IMR-90 (cell line): ENCODE measurements around the gene GUCY1B1. TPM values are rescaled to one million over a fixed set of nuclear protein-coding genes. Genes with fewer than 3 reads are reported as not detected.

Source experiments
- ATAC-seq: fragments of 200-7000 bp; cut with Tn5 transposase; 2 replicates; pipeline ENCODE4 v1.9.1; 2020; ENCODE audit warnings: low read depth, mild to moderate bottlenecking, moderate library complexity
- BruUV-seq: library from RNA; stranded (reverse); fragments of 400-500 nt; replicated peaks from 2 replicates; lab custom pipeline; 2021; lab: Mats Ljungman, UMichigan
- CTCF ChIA-PET: fragments of 300-600 bp; formaldehyde crosslinking; extraction: SDS; loops from one replicate; lab custom pipeline; 2021; ENCODE audit warnings: antibody characterized with exemption; lab: Yijun Ruan, JAX
- POLR2A ChIA-PET: fragments of 300-600 bp; sonication (Branson Sonifier 250); formaldehyde crosslinking; loops from one replicate; lab custom pipeline; 2022; ENCODE audit warnings: antibody characterized with exemption; ENCODE audit not compliant: unreplicated experiment; lab: Charles Lee
- DNase-seq: peaks from one replicate; pipeline ENCODE4 v3.0.0; 2013
- H2AFZ ChIP-seq: replicated peaks from 2 replicates; pipeline ENCODE3; 2013; ENCODE audit warnings: low read length, mild to moderate bottlenecking; ENCODE audit not compliant: poor library complexity
- H2AK5ac ChIP-seq: 2 replicates; pipeline ENCODE4 v1.6.1; 2013; ENCODE audit warnings: low read depth, low read length, inconsistent platforms
- H2AK9ac ChIP-seq: replicated peaks from 2 replicates; pipeline ENCODE3; 2013; ENCODE audit warnings: mild to moderate bottlenecking, low read depth, low read length, moderate library complexity; ENCODE audit not compliant: poor library complexity
- H2BK120ac ChIP-seq: 2 replicates; pipeline ENCODE4 v1.6.1; 2013; ENCODE audit warnings: low read depth, low read length, inconsistent platforms
- H2BK15ac ChIP-seq: 3 replicates; pipeline ENCODE4 v1.6.1; 2013; ENCODE audit warnings: low read depth, low read length, inconsistent platforms
- H2BK20ac ChIP-seq: 2 replicates; pipeline ENCODE4 v1.6.1; 2013; ENCODE audit warnings: low read depth, mild to moderate bottlenecking, inconsistent platforms, low read length, moderate library complexity
- H2BK5ac ChIP-seq: 2 replicates; pipeline ENCODE4 v1.6.1; 2013; ENCODE audit warnings: mild to moderate bottlenecking, low read depth, low read length, inconsistent platforms; ENCODE audit not compliant: poor library complexity, severe bottlenecking
- H3K14ac ChIP-seq: replicated peaks from 2 replicates; pipeline ENCODE4 v1.6.1; 2013; ENCODE audit warnings: low read depth, low read length, inconsistent platforms
- H3K18ac ChIP-seq: 2 replicates; pipeline ENCODE4 v1.6.1; 2013; ENCODE audit warnings: low read depth, low read length, control low read depth
- H3K23ac ChIP-seq: 2 replicates; pipeline ENCODE4 v1.6.1; 2013; ENCODE audit warnings: low read depth, low read length, inconsistent platforms
- H3K27ac ChIP-seq: 2 replicates; pipeline ENCODE4 v1.5.1; 2013; ENCODE audit warnings: mild to moderate bottlenecking, control low read depth, low read length; ENCODE audit not compliant: insufficient read depth
- H3K27me3 ChIP-seq: 2 replicates; pipeline ENCODE4 v1.6.1; 2013; ENCODE audit warnings: low read length; ENCODE audit not compliant: control insufficient read depth, insufficient read depth
- H3K36me3 ChIP-seq: 2 replicates; pipeline ENCODE4 v1.6.1; 2013; ENCODE audit warnings: low read length, mixed read lengths; ENCODE audit not compliant: control insufficient read depth, insufficient read depth
- H3K4ac ChIP-seq: 2 replicates; pipeline ENCODE4 v1.6.1; 2013; ENCODE audit warnings: low read depth, low read length, inconsistent platforms
- H3K4me1 ChIP-seq: 2 replicates; pipeline ENCODE4 v1.6.1; 2013; ENCODE audit warnings: low read length, mixed read lengths; ENCODE audit not compliant: control insufficient read depth, insufficient read depth
- H3K4me2 ChIP-seq: 2 replicates; pipeline ENCODE4 v1.6.1; 2013; ENCODE audit warnings: low read depth, mild to moderate bottlenecking, control low read depth, low read length, moderate library complexity
- H3K4me3 ChIP-seq: 2 replicates; pipeline ENCODE4 v1.5.1; 2013; ENCODE audit warnings: low read depth, mild to moderate bottlenecking, control low read depth, low read length, moderate library complexity; ENCODE audit not compliant: insufficient read depth
- H3K56ac ChIP-seq: 2 replicates; pipeline ENCODE4 v1.6.1; 2013; ENCODE audit warnings: low read length, inconsistent platforms; ENCODE audit not compliant: insufficient read depth; ENCODE audit errors: extremely low read depth
- H3K79me1 ChIP-seq, 2 experiments: 2 replicates each; pipeline ENCODE4 v1.6.1; 2013; ENCODE audit warnings: low read length in 2 of 2, inconsistent platforms in 1 of 2, low read depth in 1 of 2
- H3K9ac ChIP-seq: 2 replicates; pipeline ENCODE4 v1.6.1; 2013; ENCODE audit warnings: low read depth, low read length, control low read depth
- H3K9me1 ChIP-seq: 2 replicates; pipeline ENCODE4 v1.6.1; 2013; ENCODE audit warnings: low read length, inconsistent platforms; ENCODE audit not compliant: insufficient read depth
- H3K9me3 ChIP-seq: 2 replicates; pipeline ENCODE4 v1.6.1; 2013; ENCODE audit warnings: low read length; ENCODE audit not compliant: control insufficient read depth, insufficient read depth
- H4K20me1 ChIP-seq: 2 replicates; pipeline ENCODE4 v1.6.1; 2013; ENCODE audit warnings: low read length, inconsistent platforms; ENCODE audit not compliant: insufficient read depth
- H4K5ac ChIP-seq: 2 replicates; pipeline ENCODE4 v1.6.1; 2013; ENCODE audit warnings: mild to moderate bottlenecking, low read depth, low read length, control low read depth
- H4K8ac ChIP-seq, 2 experiments: 2 replicates each; pipeline ENCODE4 v1.6.1; 2013; ENCODE audit warnings: low read depth in 2 of 2, low read length in 2 of 2, control low read depth in 1 of 2, inconsistent platforms in 1 of 2
- H4K91ac ChIP-seq: 2 replicates; pipeline ENCODE4 v1.6.1; 2013; ENCODE audit warnings: low read depth, low read length, inconsistent platforms; ENCODE audit not compliant: insufficient read depth
- BHLHE40 ChIP-seq: fragments of 150-350 bp; IDR thresholded peaks from 2 replicates; pipeline ENCODE4 v1.6.1; 2016; ENCODE audit warnings: mild to moderate bottlenecking, low read depth, low read length
- CHD1 ChIP-seq: IDR thresholded peaks from 2 replicates; pipeline ENCODE4 v1.6.1; 2012; ENCODE audit warnings: low read depth, low read length, improper control_type of control experiment
- FOS ChIP-seq: fragments of 150-350 bp; IDR thresholded peaks from 2 replicates; pipeline ENCODE4 v1.6.1; 2016; ENCODE audit warnings: low read depth, low read length
- MAFK ChIP-seq: IDR thresholded peaks from 2 replicates; pipeline ENCODE4 v1.6.1; 2012; ENCODE audit warnings: low read depth, low read length, improper control_type of control experiment
- MAZ ChIP-seq: IDR thresholded peaks from 2 replicates; pipeline ENCODE4 v1.6.1; 2012; ENCODE audit warnings: low read depth, mild to moderate bottlenecking, low read length, improper control_type of control experiment, moderate library complexity, borderline replicate concordance
- MXI1 ChIP-seq: IDR thresholded peaks from 2 replicates; pipeline ENCODE4 v1.6.1; 2012; ENCODE audit warnings: low read depth, mild to moderate bottlenecking, low read length, moderate library complexity, borderline replicate concordance
- NFE2L2 ChIP-seq: fragments of 150-350 bp; IDR thresholded peaks from 2 replicates; pipeline ENCODE4 v1.6.1; 2016; ENCODE audit warnings: low read depth, mild to moderate bottlenecking, low read length
- POLR2A ChIP-seq: IDR thresholded peaks from 2 replicates; pipeline ENCODE4 v1.6.1; 2012; ENCODE audit warnings: mild to moderate bottlenecking, low read depth, low read length
- RAD21 ChIP-seq: IDR thresholded peaks from 2 replicates; pipeline ENCODE4 v1.6.1; 2012; ENCODE audit warnings: low read length, improper control_type of control experiment
- RCOR1 ChIP-seq: IDR thresholded peaks from 2 replicates; pipeline ENCODE4 v1.6.1; 2012; ENCODE audit warnings: mild to moderate bottlenecking, low read length, improper control_type of control experiment; ENCODE audit not compliant: insufficient replicate concordance
- RFX5 ChIP-seq: IDR thresholded peaks from 2 replicates; pipeline ENCODE4 v1.8.0; 2012; ENCODE audit warnings: low read depth, mild to moderate bottlenecking, low read length, moderate library complexity
- SMC3 ChIP-seq: fragments of 150-350 bp; IDR thresholded peaks from 2 replicates; pipeline ENCODE4 v1.6.1; 2016; ENCODE audit warnings: low read depth, mild to moderate bottlenecking, antibody characterized with exemption, low read length, moderate library complexity
- WGBS, 2 experiments: methylation state at CpG; one replicate each; pipeline versions ENCODE4 v1.1.5 to v1.1.7; 2013; ENCODE audit warnings: missing lambda C conversion rate in 2 of 2; ENCODE audit not compliant: insufficient read length in 1 of 2; ENCODE audit errors: extremely low coverage in 2 of 2; 5-methylcytosine and 5-hydroxymethylcytosine counted together
- dilution Hi-C: fragments of 300-500 bp; cut with HindIII; formaldehyde crosslinking; loops from one replicate; pipeline ENCODE4 v1.14.3; 2018; ENCODE audit warnings: low sequenced_read_pairs; ENCODE audit not compliant: unreplicated experiment
- in situ Hi-C: fragments of 300-500 bp; cut with MboI; formaldehyde crosslinking; loops from 3 replicates; pipeline ENCODE4 v1.14.3; 2019; ENCODE audit warnings: low sequenced_read_pairs, inconsistent platforms, mixed read lengths
- intact Hi-C: fragments of 100-400 bp; cut with micrococcal nuclease; formaldehyde crosslinking; loops from 2 replicates; pipeline ENCODE4 v1.10.0; 2022
- polyA plus RNA-seq, 3 experiments: library from polyadenylated mRNA; depleted of rRNA; stranded (reverse); fragments of >200 nt; gene quantifications; 2 replicates each; pipeline ENCODE4 v1.2.3, GENCODE V29; 2012; ENCODE audit warnings: low replicate concordance in 1 of 3
- total RNA-seq: library from RNA; depleted of rRNA; stranded (reverse); fragments of >200 nt; gene quantifications from 2 replicates; pipeline ENCODE4 v1.2.3, GENCODE V29; 2012
- TF ChIP-seq, protein P1 (sequence below): fragments of 150-350 bp; IDR thresholded peaks from 2 replicates; pipeline ENCODE4 v1.6.1; 2016; ENCODE audit warnings: low read depth, mild to moderate bottlenecking, low read length, moderate library complexity, borderline replicate concordance
- TF ChIP-seq, protein P2 (sequence below): fragments of 150-350 bp; IDR thresholded peaks from 2 replicates; pipeline ENCODE4 v1.6.1; 2017; ENCODE audit warnings: mild to moderate bottlenecking, antibody characterized with exemption, low read length, low read depth
- TF ChIP-seq, protein P3 (sequence below): conservative IDR thresholded peaks from 2 replicates; pipeline ENCODE4 v1.5.1; 2012; ENCODE audit warnings: mild to moderate bottlenecking, low read depth, low read length, improper control_type of control experiment

GUCY1B1 gene
- total and polyA plus RNA-seq, 2 of the 4 experiments (the other 2 are of a cell fraction): 2.9 to 3.8 TPM

DNA sequence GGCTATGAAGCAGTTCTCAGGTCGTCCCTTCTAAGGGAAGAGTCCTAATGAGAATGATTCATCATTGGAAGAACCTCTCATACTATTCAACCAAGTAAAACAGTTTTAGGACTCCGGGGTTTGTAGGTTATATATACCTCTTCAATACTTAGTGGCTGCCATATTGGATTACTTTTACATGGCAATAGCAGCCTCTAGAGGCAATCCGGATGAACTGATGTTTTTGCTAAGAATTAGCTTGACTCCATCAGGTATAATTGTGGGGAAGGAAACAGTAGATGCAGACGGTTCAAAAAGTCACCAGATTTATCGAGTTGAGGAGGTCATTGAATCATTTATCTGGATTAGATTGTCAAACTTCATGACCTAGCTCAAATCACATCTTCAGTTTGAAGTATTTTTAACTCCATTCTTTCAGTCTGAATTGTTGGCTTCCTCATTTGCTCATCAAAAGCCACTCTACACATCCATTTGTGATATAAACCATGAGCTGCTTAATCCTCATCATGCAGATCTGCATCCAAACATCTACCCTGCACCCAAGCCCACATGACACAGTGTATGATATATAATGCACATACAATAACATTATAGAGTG lies 28.4 kb downstream of the GUCY1B1 start:
- Histone ChIP-seq H3K14ac (no peak overlapping the region), H2BK15ac (no peak overlapping the region), H3K18ac (no peak overlapping the region), H4K8ac (no peak overlapping the region), H2AK9ac (no peak overlapping the region), H3K4me3 (no peak overlapping the region), H3K4ac (no peak overlapping the region), H2AFZ (no peak overlapping the region), H3K4me1 (peaks cover 2% of the 10 kb centered on the region; the same call in 1 of the 2 replicates), H3K9me3 (no peaks in the 10 kb centered on the region), H3K9ac (no peak overlapping the region), H3K9me1 (no peaks in the 10 kb centered on the region), H2AK5ac (no peak overlapping the region), H2BK20ac (no peak overlapping the region), H3K36me3 (peaks cover 2% of the 10 kb centered on the region; the same call in 1 of the 2 replicates), H3K4me2 (no peak overlapping the region), H2BK5ac (no peak overlapping the region), H3K79me1 (no peaks in the 10 kb centered on the region), H3K27me3 (no peaks in the 10 kb centered on the region), H4K91ac (no peak overlapping the region), H4K20me1 (no peaks in the 10 kb centered on the region), H3K27ac (no peak overlapping the region), H3K23ac (no peak overlapping the region), H2BK120ac (no peak overlapping the region), H4K5ac (0 out of 2 replicates have a peak overlapping the region, but pooled peaks have one; percentile 68), H3K56ac (no peak overlapping the region)
- intact Hi-C loops (loop anchor here (1.0 to 10.0 kb wide), 4 partner anchors 345 to 972 kb away; no protein-coding TSS in a partner anchor), in situ Hi-C loops (loop anchor here (10.0 to 25.0 kb wide), 3 partner anchors 342 to 975 kb away; no protein-coding TSS in a partner anchor), dilution Hi-C loops (no loop called here)
- BruUV-seq: no TSS peak
- WGBS, 2 experiments: no CpG with 5 or more reads among the region's 5 CpGs
- ChIA-PET CTCF (interaction anchor here (0.6 to 1.2 kb wide), 15 partner anchors 9 to 804 kb away, joined by 3 to 6 read pairs (median 3); no protein-coding TSS in a partner anchor), POLR2A (no interaction called here)
- DNase-seq: peak; percentile 70
- ATAC-seq: peak; percentile 96
- TF ChIP-seq NFE2L2 (no peak), RCOR1 (no peak), FOS (no peak), CHD1 (no peak), BHLHE40 (no peak), POLR2A (0 out of 2 replicates have a peak, but pooled peaks have one; percentile 46), MXI1 (no peak), RAD21 (peak; percentile 93), MAZ (no peak), MAFK (no peak), SMC3 (peak; percentile 92), RFX5 (no peak)
- TF ChIP-seq, protein P1, sequence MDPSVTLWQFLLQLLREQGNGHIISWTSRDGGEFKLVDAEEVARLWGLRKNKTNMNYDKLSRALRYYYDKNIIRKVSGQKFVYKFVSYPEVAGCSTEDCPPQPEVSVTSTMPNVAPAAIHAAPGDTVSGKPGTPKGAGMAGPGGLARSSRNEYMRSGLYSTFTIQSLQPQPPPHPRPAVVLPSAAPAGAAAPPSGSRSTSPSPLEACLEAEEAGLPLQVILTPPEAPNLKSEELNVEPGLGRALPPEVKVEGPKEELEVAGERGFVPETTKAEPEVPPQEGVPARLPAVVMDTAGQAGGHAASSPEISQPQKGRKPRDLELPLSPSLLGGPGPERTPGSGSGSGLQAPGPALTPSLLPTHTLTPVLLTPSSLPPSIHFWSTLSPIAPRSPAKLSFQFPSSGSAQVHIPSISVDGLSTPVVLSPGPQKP: no peak
- TF ChIP-seq, protein P2, sequence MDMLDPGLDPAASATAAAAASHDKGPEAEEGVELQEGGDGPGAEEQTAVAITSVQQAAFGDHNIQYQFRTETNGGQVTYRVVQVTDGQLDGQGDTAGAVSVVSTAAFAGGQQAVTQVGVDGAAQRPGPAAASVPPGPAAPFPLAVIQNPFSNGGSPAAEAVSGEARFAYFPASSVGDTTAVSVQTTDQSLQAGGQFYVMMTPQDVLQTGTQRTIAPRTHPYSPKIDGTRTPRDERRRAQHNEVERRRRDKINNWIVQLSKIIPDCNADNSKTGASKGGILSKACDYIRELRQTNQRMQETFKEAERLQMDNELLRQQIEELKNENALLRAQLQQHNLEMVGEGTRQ: no peak
- TF ChIP-seq, protein P3, sequence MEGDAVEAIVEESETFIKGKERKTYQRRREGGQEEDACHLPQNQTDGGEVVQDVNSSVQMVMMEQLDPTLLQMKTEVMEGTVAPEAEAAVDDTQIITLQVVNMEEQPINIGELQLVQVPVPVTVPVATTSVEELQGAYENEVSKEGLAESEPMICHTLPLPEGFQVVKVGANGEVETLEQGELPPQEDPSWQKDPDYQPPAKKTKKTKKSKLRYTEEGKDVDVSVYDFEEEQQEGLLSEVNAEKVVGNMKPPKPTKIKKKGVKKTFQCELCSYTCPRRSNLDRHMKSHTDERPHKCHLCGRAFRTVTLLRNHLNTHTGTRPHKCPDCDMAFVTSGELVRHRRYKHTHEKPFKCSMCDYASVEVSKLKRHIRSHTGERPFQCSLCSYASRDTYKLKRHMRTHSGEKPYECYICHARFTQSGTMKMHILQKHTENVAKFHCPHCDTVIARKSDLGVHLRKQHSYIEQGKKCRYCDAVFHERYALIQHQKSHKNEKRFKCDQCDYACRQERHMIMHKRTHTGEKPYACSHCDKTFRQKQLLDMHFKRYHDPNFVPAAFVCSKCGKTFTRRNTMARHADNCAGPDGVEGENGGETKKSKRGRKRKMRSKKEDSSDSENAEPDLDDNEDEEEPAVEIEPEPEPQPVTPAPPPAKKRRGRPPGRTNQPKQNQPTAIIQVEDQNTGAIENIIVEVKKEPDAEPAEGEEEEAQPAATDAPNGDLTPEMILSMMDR: peak; percentile 93
